ENCODE measurements around the gene NWD2.

GRCh38 chr4:37365888-37366287 lies 121.3 kb downstream of the NWD2 start:
- TF ChIP-seq CTCF (IDR thresholded peaks at IDR 0.05) (no peak), POLR2A (IDR thresholded peaks at IDR 0.05) (no peak)

Data from testis (tissue), 2 donors.